Measurements from ENCODE around the gene HMG20A.

DNA sequence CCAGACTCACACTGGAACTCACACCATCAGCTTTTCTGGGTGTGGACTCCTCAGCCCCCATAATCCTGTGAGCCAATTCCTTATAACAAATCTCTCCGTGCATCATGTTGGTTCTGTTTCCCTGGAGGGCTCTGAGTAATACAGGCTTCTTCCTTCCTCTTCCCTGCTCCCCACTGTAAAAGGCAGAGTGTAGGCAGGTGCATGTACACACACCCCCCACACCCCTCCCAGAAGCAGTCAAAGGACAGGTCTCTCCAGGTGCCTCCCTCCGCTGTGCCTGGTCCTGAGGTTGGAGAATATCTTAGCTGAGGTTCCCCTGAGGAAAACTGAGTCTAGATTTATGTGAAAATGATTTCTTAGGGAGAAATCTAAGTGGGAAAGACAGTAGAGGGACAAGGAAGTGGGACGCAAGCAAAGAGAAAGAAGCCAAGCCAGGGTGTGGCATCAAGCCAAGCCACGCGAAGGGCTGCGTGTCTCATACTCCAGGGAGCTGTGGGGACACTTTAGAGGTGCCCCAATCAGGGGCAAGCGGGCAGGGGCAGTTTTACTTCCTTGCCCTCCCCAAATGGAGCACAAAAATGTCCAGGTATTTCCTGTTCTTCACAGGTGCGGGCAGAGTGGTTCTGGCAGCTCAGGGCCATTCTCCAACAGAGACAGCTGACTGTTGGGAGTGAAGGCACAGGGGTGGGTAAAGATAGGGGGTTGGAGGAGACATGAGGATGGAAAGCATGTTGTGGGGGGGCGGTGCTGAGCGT, 86.6 kb downstream of the HMG20A start:
- TF ChIP-seq, protein P1, sequence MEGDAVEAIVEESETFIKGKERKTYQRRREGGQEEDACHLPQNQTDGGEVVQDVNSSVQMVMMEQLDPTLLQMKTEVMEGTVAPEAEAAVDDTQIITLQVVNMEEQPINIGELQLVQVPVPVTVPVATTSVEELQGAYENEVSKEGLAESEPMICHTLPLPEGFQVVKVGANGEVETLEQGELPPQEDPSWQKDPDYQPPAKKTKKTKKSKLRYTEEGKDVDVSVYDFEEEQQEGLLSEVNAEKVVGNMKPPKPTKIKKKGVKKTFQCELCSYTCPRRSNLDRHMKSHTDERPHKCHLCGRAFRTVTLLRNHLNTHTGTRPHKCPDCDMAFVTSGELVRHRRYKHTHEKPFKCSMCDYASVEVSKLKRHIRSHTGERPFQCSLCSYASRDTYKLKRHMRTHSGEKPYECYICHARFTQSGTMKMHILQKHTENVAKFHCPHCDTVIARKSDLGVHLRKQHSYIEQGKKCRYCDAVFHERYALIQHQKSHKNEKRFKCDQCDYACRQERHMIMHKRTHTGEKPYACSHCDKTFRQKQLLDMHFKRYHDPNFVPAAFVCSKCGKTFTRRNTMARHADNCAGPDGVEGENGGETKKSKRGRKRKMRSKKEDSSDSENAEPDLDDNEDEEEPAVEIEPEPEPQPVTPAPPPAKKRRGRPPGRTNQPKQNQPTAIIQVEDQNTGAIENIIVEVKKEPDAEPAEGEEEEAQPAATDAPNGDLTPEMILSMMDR (IDR thresholded peaks at IDR 0.05): no peak
- TF ChIP-seq EP300 (IDR thresholded peaks at IDR 0.05): no peak
- no peak for TF ChIP-seq POLR2AphosphoS5 (IDR thresholded peaks at IDR 0.05)
